HG03575 (cell line): ENCODE measurements around the gene EHBP1.

Source experiments
- ATAC-seq: cut with Tn5 transposase; IDR thresholded peaks from one replicate; pipeline ENCODE4 v1.9.1; 2021; ENCODE audit not compliant: unreplicated experiment, insufficient number of reproducible peaks, low FRiP score; ENCODE audit errors: extremely low read depth

The EHBP1 gene

DNA sequence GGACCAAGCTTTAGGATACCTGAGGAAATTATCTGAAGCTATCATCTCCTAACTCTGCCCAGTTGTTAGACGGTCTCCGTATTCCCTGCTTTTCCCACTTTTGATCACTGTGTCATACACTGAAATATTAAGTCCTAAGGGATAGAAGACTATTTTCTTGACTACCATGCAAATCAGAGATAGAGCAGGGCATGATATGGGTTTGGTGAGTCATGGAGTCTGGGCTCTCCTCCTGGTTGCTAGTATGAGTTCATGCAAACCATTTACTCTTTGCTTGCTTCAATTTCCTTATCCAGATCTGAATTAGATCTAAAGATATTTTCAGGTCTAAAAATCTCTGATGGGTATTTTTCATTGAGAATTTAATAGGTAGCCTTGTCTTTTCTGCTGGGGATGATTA lies 55.0 kb downstream of the EHBP1 start:
- no peak for ATAC-seq

GRCh38 chr2:62765619-62766376 lies 60.3 kb downstream of the EHBP1 start:
- ATAC-seq = no peak

- no peak for ATAC-seq
Measured at GRCh38 chr2:62768615-62769014, 63.1 kb downstream of the EHBP1 start.

DNA sequence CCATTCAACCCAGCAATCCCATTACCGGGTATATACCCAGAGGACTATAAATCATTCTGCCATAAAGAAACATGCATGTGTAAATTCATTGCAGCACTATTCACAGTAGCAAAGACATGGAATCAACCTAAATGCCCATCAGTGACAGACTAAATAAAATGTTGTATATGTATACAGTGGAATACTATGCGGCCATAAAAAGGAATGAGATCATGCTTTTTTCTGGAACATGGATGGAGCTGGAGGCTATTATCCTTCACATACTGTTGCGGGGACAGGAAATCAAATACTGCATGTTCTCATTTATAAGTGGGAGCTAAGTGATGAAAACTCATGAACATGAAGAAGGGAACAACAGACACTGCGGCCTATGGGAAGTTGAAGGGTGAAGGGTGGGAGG lies 65.1 kb downstream of the EHBP1 start:
- no peak for ATAC-seq

DNA sequence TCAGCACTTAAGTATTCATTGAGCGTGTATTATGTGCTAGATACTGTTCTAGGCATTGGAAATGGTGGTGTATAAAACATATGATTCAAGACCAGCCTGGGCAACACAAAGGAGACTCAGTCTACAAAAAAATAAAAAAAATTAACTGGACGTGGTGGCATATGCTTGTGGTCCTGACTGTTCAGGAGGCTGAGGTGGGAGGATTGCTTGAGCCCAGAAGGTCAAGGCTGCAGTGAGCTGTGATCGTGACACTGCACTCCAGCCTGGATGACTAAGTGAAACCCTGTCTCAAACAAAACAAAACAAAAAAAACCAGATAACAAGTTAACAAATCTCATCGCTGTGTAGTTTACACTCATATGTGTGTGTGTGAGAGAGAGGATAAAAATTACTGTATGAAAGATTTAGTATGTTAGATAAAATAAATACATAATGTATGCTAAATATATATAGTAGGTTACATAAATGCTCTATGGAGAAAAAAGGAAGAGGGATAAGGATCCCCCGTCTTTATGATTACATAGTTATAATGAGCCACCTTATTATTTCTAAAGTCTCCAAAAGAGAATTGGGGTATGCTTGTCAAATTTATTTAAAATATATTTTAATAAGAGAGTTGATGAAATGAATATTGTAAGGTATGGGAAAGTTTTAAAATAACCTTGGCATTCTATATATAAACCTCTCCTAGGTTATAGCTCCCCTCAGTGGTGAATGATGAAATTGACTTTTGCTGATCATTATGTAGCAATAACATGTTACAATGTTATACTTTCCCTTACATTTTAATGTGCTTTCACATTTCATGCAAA lies 69.2 kb downstream of the EHBP1 start:
- ATAC-seq = no peak

- no peak for ATAC-seq
Measured at GRCh38 chr2:62775367-62775668, 69.8 kb downstream of the EHBP1 start.

DNA sequence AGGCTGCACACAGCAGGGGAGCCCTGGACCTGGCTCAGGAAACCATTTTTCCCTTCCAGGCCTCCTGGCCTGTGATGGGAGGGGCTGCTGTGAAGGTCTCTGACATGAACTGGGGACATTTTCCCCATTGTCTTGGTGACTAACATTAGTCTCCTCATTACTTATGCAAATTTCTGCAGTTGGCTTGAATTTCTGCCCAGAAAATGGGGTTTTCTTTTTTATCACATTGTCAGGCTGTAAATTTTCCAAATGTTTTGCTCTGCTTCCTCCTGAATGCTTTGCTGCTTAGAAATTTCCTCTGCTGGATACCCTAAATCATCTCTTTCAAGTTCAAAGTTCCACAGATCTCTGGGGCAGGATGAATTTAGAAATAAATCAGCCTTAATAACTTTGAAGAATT lies 78.2 kb downstream of the EHBP1 start:
- ATAC-seq = no peak

DNA sequence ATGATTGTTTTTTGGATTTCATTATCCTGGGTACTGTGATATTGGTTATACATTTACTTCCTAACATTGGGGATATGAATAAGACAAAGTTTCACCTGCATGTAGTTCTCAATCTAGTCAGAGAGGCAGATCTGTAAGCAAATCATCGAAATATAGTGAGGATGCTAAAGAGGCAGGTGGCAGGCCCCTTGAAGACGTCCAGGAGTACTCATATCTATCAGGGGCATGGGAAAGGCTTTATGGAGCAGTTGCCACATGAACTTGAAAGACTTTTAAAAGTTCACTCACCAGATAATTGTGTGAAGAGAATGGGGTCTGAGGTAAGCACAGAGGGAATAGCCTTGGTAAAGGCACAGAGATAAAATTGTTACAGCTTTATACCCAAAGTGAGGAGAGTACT lies 78.8 kb downstream of the EHBP1 start:
- ATAC-seq = no peak

GRCh38 chr2:62785216-62785615 lies 79.7 kb downstream of the EHBP1 start:
- no peak for ATAC-seq

GRCh38 chr2:62785810-62786597 lies 80.5 kb downstream of the EHBP1 start:
- ATAC-seq = no peak

DNA sequence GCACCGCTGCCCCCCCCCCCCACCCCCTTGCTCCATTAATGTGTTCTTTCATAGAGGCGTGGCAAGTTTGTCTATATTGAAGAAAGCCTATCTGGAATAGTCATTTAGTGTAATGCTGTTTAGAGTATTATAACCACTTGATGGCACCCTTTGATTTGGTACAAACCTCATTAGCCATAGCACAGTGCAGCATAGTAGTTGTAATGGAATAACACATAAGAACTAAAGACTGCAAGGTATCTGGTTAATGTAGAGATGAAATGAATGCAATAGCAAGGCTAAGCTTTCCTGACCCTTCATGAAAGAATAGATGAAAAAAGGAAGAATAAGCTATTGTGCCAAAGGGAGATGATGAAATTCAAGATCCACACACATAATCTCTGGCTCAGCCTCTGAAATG lies 81.9 kb downstream of the EHBP1 start:
- peak; percentile 46 for ATAC-seq

DNA sequence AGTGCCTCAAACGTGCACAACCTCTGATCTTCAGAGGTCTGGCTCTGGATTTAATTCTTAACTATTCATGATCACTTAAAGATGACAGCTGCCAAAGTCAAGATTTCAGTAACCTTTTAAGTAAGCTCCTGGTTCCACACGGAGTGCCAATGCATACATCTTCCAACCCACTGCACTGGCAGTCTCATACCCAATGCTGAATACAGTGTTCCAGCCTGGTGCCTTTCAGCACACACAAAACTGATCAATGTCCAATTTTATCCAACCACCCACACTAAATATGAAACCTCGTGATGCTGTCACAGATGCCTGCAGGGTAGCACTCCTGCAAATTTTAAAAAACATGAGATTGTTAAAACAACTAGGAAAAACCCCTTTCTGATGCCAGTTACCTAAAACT lies 84.0 kb downstream of the EHBP1 start:
- ATAC-seq = no peak

GRCh38 chr2:62789918-62790317 lies 84.4 kb downstream of the EHBP1 start:
- ATAC-seq = no peak

DNA sequence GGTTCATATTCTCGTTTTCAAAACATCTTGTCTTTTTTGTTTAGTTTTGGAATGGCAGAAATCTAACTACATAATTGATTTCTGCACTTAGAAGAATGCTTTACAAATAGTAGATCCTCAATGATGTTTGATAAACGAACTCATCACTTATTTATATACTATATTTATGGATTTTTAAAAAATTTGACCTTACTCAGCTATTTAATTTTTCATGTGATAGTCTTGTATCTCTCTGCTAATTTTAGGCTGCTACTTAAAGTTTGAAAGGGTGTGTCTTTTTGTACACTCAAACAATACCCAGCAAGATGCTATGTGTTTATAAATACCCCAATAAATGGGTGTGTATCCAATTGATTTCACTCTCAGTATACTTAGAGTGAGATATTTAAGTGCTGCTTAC lies 86.9 kb downstream of the EHBP1 start:
- ATAC-seq = no peak

GRCh38 chr2:62793213-62793612 lies 87.7 kb downstream of the EHBP1 start:
- ATAC-seq = no peak

GRCh38 chr2:62794791-62795190 lies 89.3 kb downstream of the EHBP1 start:
- no peak for ATAC-seq

DNA sequence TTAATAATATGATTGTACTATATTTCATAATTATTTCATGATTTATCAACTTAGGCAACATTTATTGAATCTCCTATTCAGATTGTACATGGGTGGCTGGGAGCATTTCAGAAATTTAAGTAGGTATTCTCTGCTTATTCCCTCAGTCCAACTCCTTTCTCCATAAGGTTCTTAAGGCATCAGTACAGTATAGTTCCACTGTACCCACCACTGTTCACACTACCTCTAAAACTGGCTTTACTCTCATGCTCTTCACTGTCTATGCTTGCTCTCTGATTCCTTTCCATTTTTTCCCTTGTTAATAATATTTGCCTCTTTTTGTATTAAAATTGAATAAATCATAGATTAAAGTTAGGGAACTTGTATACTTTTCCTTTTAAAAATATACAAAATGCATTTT lies 89.8 kb downstream of the EHBP1 start:
- ATAC-seq = no peak

- no peak for ATAC-seq
Measured at GRCh38 chr2:62797107-62797506, 91.6 kb downstream of the EHBP1 start.

GRCh38 chr2:62800618-62801017 lies 95.1 kb downstream of the EHBP1 start:
- ATAC-seq = no peak

DNA sequence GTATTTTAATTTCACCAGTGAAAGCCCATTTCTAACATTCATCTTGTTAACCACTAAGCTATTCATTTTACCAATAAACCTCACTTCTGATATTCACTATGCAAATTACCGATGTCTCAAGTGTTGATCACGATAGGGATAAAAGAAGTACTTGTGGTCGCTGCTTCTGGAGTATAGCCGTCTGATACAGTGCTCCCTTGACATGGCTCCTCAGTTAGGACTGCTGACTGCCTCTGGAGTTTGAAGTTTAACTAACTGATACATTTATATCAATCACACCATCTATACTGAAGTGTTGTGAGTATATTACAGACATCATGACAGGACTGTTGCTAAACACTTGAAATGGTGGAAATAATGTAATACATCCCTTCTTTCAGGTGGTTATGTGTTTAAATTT lies 95.6 kb downstream of the EHBP1 start:
- ATAC-seq = no peak
